ENCODE measurements around the gene GPATCH11. TPM values are rescaled to one million over a fixed set of nuclear protein-coding genes. Genes with fewer than 3 reads are reported as not detected.

GPATCH11 gene
- total RNA-seq, 1 experiment from 2014 or later, result 5.5 TPM

DNA sequence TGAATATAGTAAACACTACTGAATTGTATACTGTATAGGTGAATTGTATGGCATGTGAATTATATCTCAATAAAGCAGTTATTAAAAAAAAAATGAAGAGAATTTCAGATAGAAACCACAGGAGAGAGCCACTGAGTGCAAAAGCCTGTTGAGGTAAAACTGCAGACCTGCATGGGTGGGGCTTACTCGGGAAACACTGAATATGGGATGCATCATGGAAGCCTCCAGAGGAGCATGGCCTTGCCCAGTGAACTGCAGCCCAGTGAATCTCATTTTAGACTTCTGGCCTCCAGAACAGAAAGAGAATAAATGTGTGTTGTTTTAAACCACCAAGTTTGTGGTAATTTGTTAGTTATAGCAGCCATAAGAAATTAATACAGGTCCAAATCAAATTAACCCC, 15.7 kb downstream of the GPATCH11 start:
- no TSS peak for BruUV-seq (replicated peaks)
- no peaks in the 10 kb centered on the region for H3K27me3 ChIP-seq (ENCODE audit: insufficient read depth, low read depth)
- TF ChIP-seq, protein P1, sequence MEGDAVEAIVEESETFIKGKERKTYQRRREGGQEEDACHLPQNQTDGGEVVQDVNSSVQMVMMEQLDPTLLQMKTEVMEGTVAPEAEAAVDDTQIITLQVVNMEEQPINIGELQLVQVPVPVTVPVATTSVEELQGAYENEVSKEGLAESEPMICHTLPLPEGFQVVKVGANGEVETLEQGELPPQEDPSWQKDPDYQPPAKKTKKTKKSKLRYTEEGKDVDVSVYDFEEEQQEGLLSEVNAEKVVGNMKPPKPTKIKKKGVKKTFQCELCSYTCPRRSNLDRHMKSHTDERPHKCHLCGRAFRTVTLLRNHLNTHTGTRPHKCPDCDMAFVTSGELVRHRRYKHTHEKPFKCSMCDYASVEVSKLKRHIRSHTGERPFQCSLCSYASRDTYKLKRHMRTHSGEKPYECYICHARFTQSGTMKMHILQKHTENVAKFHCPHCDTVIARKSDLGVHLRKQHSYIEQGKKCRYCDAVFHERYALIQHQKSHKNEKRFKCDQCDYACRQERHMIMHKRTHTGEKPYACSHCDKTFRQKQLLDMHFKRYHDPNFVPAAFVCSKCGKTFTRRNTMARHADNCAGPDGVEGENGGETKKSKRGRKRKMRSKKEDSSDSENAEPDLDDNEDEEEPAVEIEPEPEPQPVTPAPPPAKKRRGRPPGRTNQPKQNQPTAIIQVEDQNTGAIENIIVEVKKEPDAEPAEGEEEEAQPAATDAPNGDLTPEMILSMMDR (conservative IDR thresholded peaks at IDR 0.05), result no peak
- no peak for TF ChIP-seq EZH2 (IDR thresholded peaks at IDR 0.05; ENCODE audit: low read depth)
- no peaks in the 10 kb centered on the region for H3K9me3 ChIP-seq (ENCODE audit: insufficient read depth, low read depth)
- no peaks in the 10 kb centered on the region for H3K79me2 ChIP-seq (ENCODE audit: low read depth)
- POLR2A ChIA-PET (ENCODE audit: unreplicated experiment), result no interaction called here
- H3K4me3 ChIP-seq, result no peak overlapping the region
- no peaks in the 10 kb centered on the region for H3K9me2 ChIP-seq (ENCODE audit: insufficient read depth)
- DNase-seq, result no peak
- no peak overlapping the region for H2AFZ ChIP-seq
- H4K20me1 ChIP-seq (ENCODE audit: insufficient read depth), result no peaks in the 10 kb centered on the region
- intact Hi-C loops (cut with micrococcal nuclease; ENCODE audit: unreplicated experiment), result no loop called here
- peaks cover 10% of the 10 kb centered on the region; the same call in 1 of the 2 replicates for H3K36me3 ChIP-seq (ENCODE audit: low read depth)
- H3K4me1 ChIP-seq (replicated peaks; ENCODE audit: insufficient read depth), result peaks cover 19% of the 10 kb centered on the region
- H3K4me2 ChIP-seq, result no peak overlapping the region
- CTCF ChIA-PET, result no interaction called here
- peaks cover 26% of the 10 kb centered on the region for H3F3A ChIP-seq (ENCODE audit: insufficient read depth, low read depth)
- no peak overlapping the region for H3K27ac ChIP-seq

DNA sequence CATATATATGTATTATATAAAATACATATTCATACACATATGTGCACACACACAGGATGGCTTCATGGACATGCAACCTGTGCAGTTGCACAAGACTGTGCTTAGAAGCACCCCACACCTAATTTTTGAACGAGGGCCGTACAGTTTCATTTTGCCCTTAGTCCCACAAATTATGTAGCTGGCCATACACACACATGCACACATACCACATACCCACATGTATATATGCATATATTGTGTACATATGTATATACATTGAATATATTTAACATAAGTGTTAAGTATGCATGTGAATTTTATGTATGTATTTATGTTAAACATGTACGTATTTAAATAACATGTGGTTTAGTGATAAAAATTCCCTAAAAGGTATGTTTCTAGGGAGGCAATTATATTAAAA, 18.3 kb downstream of the GPATCH11 start:
- Histone ChIP-seq H4K20me1 (ENCODE audit: insufficient read depth) (no peaks in the 10 kb centered on the region), H3K4me2 (no peak overlapping the region), H3K27ac (no peak overlapping the region), H3F3A (ENCODE audit: insufficient read depth, low read depth) (peaks cover 30% of the 10 kb centered on the region), H3K4me3 (no peak overlapping the region), H3K9me3 (ENCODE audit: insufficient read depth, low read depth) (no peaks in the 10 kb centered on the region), H3K27me3 (ENCODE audit: insufficient read depth, low read depth) (no peaks in the 10 kb centered on the region), H3K79me2 (ENCODE audit: low read depth) (no peaks in the 10 kb centered on the region), H2AFZ (no peak overlapping the region), H3K4me1 (replicated peaks; ENCODE audit: insufficient read depth) (peaks cover 20% of the 10 kb centered on the region), H3K36me3 (ENCODE audit: low read depth) (0 out of 2 replicates have a peak, but pooled peaks cover 10% of the 10 kb centered on the region), H3K9me2 (ENCODE audit: insufficient read depth) (no peaks in the 10 kb centered on the region)
- intact Hi-C loops (cut with micrococcal nuclease; ENCODE audit: unreplicated experiment), result no loop called here
- TF ChIP-seq, protein P1 (conservative IDR thresholded peaks at IDR 0.05), result no peak
- no peak for TF ChIP-seq EZH2 (IDR thresholded peaks at IDR 0.05; ENCODE audit: low read depth)
- POLR2A ChIA-PET (ENCODE audit: unreplicated experiment), result no interaction called here
- no peak for DNase-seq
- BruUV-seq (replicated peaks), result no TSS peak
- CTCF ChIA-PET, result no interaction called here

DNA sequence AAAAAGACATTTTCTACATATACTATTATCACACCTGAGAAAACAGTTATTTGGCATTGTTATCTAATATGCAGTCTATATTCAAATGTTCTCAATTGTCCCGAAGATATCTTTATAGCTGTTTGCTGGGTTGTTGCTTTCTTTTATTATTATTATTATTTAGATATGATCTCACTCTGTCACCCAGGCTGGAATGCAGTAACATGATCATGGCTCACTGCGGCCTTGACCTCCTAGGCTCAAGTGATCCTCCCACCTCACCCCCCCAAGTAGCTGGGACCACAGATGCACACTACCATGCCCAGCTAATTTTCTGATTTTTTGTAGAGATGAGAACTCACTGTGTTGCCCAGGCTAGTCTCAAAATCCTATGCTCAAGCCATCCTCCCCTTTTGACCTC, 19.9 kb downstream of the GPATCH11 start:
- intact Hi-C loops (cut with micrococcal nuclease; ENCODE audit: unreplicated experiment), result no loop called here
- Histone ChIP-seq H3F3A (ENCODE audit: insufficient read depth, low read depth) (peaks cover 30% of the 10 kb centered on the region), H3K79me2 (ENCODE audit: low read depth) (no peaks in the 10 kb centered on the region), H3K9me2 (ENCODE audit: insufficient read depth) (no peaks in the 10 kb centered on the region), H3K36me3 (ENCODE audit: low read depth) (peaks cover 14% of the 10 kb centered on the region), H3K4me3 (no peak overlapping the region), H3K4me1 (replicated peaks; ENCODE audit: insufficient read depth) (peaks cover 20% of the 10 kb centered on the region), H3K4me2 (peak overlapping the region; percentile 9), H2AFZ (no peak overlapping the region), H3K27me3 (ENCODE audit: insufficient read depth, low read depth) (no peaks in the 10 kb centered on the region), H3K9me3 (ENCODE audit: insufficient read depth, low read depth) (no peaks in the 10 kb centered on the region), H3K27ac (peak overlapping the region; percentile 52), H4K20me1 (ENCODE audit: insufficient read depth) (no peaks in the 10 kb centered on the region)
- BruUV-seq (replicated peaks), result no TSS peak
- no peak for DNase-seq
- ChIA-PET CTCF (interaction anchor here (0.5 kb wide), 1 partner anchor 1463 kb away, joined by 3 read pairs; no protein-coding TSS in a partner anchor), POLR2A (ENCODE audit: unreplicated experiment) (interaction anchor here (0.7 kb wide), 1 partner anchor 20 kb away, joined by 6 read pairs; no protein-coding TSS in a partner anchor)
- TF ChIP-seq, protein P1 (conservative IDR thresholded peaks at IDR 0.05), result no peak
- no peak for TF ChIP-seq EZH2 (IDR thresholded peaks at IDR 0.05; ENCODE audit: low read depth)
